ENCODE results near the gene SHANK2. TPM values are rescaled to one million over a fixed set of nuclear protein-coding genes. Genes with fewer than 3 reads are reported as not detected.

SHANK2 gene
- total RNA-seq, 1 donor from 2014 or later, result 10.9 TPM

DNA sequence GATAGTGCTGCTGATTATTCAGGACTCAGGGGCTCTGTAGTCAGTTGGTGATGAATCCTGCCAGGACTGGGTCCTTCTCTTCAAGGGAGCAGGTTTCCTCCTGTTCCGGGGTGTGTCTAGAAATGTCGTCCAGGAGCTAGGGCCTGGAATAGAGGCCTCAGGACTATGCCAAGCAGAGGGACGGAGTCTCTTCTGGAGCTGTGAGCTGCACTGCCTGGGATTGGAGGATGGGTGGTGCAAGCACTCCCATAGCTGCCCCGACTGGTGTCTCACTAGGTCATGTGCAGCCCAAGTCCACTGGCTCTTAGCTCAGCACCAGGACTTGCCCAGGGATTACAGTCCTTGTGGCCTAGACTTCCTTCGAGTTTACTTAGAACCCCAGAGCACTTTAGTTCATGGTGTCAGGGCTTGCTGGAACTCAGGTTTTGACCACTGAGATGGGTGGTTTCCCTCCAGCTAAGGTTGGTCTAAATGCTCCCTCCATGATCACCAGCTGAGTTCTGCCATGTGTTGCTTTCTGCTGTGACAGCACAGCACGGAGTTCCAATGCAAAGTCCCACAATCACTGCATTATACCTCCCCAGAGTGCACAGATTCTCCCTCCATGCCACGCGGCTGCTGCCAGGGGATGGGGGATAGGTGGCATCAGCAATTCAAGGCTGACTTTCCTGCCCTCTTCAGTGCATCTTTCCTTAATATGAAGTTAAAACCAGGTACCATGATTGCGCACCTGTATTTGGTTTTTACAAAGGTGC, 42.6 kb upstream of the SHANK2 start:
- DNase-seq (ENCODE audit: low read depth), result no peak
- TF ChIP-seq CTCF (conservative IDR thresholded peaks at IDR 0.05; ENCODE audit: low read depth, low read length), result no peak
- no peak overlapping the region for H3K4me3 ChIP-seq (ENCODE audit: low read depth, low read length)

- TF ChIP-seq CTCF (conservative IDR thresholded peaks at IDR 0.05; ENCODE audit: low read depth, low read length), result no peak
- H3K4me3 ChIP-seq (ENCODE audit: low read depth, low read length), result no peak overlapping the region
- no peak for DNase-seq (ENCODE audit: low read depth)
These were observed 41.8 kb upstream of the SHANK2 start for GRCh38 chr11:71293961-71294782.

DNA sequence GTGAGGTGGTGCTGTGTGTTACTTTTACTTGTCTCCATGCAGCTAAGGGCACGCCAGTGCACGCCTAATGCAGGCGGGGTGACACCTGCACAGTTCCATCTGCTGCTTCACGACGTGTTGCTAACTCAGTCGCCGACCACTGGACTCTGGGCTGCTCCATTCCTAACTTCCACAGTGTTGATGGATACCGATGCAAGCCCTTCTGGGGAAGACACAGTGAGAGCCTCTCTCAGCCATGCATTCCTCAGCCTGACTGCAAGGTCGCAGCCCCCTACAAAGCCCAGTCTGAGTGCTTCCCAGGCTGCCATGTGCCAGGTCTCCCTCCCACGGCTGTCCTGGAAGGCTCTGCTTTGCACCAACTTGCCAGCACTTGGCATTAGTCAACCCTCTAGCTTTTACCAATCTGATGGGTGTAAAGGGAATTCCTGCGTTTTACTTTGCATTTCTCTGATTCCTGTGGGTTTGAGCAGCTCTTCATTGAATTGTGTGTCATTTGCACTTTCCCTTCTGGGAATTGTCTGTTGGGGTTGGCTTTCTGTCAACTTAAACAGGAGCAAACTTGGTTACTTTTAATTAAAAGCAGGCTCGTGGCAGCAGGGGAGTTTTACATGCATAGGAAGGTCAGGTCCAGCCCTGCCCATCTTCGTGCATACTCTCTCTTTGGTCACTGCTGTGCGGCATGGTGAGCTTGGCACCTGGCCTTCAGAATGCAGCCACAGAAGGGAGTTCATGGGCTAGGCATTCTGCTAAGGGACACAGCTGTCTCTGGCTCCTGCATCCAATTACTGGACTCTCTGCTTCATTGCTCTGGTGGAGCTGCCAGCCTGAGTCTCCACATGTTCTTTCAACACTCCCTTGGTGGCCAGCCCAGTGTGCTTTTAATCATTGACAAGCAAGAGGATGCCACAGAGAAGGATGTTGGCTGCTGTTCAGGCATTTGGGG, 34.6 kb upstream of the SHANK2 start:
- TF ChIP-seq CTCF (conservative IDR thresholded peaks at IDR 0.05; ENCODE audit: low read depth, low read length), result no peak
- H3K4me3 ChIP-seq (ENCODE audit: low read depth, low read length), result no peak overlapping the region
- peak; percentile 84 for DNase-seq (ENCODE audit: low read depth)

DNA sequence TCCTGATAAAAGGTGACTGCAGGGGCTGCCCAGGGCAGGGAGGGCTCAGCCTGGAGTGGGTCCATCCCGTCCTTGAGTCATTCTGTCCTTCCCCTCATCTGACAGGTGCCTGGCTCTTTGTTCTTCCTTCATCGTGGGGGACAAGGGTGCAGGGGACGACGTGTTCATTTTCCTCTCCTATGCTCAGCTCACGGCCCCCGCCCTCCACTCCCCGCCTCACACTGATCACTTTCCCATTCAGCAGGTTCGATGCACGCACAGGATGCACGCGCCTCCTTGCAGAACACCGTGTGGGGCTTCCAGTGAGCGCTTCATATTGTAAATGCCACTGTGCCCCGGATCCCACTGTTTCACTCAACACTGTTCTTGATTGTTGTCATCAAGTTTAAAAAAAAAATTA, 32.7 kb upstream of the SHANK2 start:
- no peak for DNase-seq (ENCODE audit: low read depth)
- H3K4me3 ChIP-seq (ENCODE audit: low read depth, low read length), result no peak overlapping the region
- TF ChIP-seq CTCF (conservative IDR thresholded peaks at IDR 0.05; ENCODE audit: low read depth, low read length), result no peak

GRCh38 chr11:71284525-71285092, 32.2 kb upstream of the SHANK2 start:
- TF ChIP-seq CTCF (conservative IDR thresholded peaks at IDR 0.05; ENCODE audit: low read depth, low read length), result no peak
- no peak overlapping the region for H3K4me3 ChIP-seq (ENCODE audit: low read depth, low read length)
- no peak for DNase-seq (ENCODE audit: low read depth)

- H3K4me3 ChIP-seq (ENCODE audit: low read depth, low read length), result no peak overlapping the region
- no peak for DNase-seq (ENCODE audit: low read depth)
- no peak for TF ChIP-seq CTCF (conservative IDR thresholded peaks at IDR 0.05; ENCODE audit: low read depth, low read length)
These were observed 31.6 kb upstream of the SHANK2 start for GRCh38 chr11:71283971-71284441.
